Stimulated activated CD4-positive, alpha-beta T cell treated with anti-CD3 and anti-CD28 coated beads, Interleukin-1b, Interleukin-23, amount 100 ng/mL, for 48 hours (primary cell): Measurements from ENCODE around the gene PXDN.
"Not testable (repeated sequence)": the region's sequence is repeated elsewhere in the genome, so short reads cannot be mapped to it uniquely, and the experiment has no call there.

Experiments used
- DNase-seq: peaks from one replicate; pipeline ENCODE4 v3.0.0-alpha.2; 2020

The PXDN gene, protein sequence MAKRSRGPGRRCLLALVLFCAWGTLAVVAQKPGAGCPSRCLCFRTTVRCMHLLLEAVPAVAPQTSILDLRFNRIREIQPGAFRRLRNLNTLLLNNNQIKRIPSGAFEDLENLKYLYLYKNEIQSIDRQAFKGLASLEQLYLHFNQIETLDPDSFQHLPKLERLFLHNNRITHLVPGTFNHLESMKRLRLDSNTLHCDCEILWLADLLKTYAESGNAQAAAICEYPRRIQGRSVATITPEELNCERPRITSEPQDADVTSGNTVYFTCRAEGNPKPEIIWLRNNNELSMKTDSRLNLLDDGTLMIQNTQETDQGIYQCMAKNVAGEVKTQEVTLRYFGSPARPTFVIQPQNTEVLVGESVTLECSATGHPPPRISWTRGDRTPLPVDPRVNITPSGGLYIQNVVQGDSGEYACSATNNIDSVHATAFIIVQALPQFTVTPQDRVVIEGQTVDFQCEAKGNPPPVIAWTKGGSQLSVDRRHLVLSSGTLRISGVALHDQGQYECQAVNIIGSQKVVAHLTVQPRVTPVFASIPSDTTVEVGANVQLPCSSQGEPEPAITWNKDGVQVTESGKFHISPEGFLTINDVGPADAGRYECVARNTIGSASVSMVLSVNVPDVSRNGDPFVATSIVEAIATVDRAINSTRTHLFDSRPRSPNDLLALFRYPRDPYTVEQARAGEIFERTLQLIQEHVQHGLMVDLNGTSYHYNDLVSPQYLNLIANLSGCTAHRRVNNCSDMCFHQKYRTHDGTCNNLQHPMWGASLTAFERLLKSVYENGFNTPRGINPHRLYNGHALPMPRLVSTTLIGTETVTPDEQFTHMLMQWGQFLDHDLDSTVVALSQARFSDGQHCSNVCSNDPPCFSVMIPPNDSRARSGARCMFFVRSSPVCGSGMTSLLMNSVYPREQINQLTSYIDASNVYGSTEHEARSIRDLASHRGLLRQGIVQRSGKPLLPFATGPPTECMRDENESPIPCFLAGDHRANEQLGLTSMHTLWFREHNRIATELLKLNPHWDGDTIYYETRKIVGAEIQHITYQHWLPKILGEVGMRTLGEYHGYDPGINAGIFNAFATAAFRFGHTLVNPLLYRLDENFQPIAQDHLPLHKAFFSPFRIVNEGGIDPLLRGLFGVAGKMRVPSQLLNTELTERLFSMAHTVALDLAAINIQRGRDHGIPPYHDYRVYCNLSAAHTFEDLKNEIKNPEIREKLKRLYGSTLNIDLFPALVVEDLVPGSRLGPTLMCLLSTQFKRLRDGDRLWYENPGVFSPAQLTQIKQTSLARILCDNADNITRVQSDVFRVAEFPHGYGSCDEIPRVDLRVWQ (N-terminal part only)

DNA sequence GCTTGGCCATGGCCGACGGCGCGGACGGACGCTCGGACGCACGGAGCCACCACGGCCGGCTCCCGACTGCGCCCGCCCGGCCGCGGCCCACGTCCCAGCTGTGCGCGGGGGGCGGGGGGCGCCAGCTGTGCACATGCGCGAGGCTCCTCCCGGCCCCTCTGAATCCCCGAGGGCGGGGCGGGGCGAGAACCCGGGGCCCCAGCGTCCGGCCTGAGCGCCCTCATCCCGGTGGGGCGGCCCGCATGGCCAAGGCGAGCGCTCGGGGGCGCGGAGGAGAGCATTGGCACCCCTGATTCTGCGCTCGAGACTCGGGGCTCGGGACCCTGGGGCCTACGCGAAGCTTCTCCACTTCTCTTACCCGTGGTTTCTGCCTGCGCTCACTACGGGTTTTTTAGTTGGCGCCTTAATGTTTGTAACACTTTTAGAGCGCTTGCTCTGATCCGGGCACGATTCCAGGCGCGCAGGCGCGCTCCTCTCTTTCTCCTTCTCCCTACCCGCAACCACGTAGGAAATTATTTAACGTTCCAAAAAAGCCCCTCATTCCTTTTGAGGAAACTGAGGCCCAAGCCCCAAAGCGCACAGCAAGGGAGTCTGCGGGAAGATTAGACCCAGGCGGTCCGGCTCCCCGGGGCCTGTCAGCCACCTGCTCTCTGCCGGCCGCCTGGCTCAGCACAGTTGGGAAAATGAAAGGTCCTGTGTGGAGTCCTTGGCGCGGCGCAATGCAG lies at the start of gene PXDN:
Gene PXDN, minus strand, starts transcription at position 70 of the 725 bp plus-strand sequence. Its CDS starts 60 bp downstream, at position 10.
- no peak for DNase-seq

DNA sequence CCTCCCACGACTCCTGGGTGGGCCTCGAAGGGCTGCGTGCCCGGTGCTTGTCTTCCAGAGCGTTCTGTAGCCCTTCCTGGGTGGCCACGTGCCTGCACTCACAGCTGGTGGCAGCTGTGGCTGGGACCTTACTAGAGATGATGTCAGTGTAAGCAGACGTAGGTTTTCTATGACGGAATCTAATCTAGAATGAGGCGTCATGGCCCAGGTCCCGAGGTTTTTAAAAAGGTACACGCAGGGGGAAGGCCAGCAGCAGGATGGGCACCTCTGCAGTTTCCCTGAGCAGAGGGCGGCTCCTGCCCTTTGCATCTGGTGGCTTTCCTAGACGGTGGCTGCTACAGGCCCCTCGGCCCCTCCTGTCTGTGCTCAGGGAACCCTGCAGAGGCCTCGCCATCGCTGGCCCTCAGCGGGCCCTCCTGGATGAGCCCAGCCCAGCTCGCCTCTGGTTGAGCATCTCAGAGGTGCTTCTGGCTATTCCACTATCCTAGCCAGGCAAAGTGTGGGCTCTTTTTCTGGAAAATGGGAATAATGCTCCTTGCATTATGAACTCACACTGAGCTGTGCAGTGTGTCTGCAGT lies 49.6 kb upstream of the PXDN start:
- DNase-seq = no peak

DNA sequence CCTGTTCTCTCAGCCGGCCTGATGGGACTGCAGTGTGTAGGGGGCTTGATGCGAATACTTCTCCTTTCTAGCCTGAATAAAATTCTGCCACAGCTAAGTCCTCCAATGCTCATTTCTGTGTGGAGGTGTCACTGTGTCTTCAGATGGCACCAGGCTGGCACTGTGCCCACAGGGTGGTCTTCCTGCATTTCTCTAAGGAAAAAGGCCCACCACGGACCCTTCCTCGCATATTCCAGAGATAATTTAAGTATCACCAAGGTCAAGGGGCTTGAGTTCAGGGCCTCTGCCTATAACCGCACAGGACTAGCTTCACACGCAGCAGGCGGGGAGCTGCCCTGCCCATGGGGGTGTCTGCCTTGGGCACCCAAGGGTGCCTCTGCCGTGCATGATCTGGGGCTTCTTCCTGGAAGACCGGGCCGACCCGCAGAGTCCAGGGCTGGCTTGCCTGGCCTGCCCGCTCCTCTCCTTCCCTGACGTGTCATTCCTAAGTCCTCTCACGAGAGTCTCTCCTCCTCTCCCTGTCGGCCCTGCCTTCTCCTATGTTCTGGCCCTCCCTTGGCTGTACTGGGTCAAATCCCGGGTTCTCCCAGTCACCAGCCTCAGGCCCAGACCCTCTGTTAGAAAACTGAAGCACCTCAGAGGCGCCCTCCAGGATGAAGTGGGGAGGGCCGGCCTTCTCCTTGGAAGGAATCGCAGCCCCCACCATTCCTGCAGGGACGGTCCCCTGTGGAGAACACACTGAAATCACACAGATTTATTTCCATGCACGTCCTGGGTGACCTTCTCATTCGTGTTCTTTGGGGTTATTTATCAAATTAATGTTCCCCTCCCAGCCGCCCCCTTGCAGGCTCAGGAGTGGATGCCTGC lies 48.9 kb upstream of the PXDN start:
- DNase-seq = no peak

DNA sequence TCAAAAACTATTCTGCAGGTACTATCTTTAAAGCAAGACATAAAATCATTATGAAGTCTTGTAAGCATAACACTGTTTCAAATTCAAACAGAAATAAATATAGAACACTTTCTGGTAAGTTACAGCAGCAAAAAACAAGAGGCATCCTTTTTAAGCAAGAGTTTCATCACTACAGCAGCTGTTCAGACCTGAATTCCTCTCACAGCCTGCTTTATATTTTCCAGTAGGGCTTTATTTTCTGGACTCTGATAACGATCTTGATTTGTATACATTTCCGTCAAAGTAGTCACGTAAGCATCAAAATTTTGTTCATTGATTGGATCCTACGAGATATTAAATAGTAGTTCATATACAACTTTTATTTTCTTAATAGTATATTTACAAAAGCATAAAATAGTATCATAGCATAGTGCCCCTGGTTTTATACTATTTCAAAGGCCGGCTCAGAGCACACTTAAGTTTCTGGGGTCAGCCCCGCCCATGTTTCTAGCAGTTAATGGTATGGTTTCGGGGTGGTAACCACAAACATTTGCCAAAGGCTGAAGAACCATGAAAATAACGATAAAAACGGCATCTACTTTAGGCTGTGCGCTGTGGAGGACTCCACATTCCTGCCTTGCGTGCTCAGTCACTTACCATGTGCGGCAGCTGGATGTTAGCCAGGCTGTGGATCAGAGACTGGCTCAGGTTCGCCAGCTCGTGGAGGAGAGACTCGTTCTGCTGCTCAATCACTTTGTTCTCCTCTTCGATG lies 47.5 kb upstream of the PXDN start:
- no peak for DNase-seq

DNA sequence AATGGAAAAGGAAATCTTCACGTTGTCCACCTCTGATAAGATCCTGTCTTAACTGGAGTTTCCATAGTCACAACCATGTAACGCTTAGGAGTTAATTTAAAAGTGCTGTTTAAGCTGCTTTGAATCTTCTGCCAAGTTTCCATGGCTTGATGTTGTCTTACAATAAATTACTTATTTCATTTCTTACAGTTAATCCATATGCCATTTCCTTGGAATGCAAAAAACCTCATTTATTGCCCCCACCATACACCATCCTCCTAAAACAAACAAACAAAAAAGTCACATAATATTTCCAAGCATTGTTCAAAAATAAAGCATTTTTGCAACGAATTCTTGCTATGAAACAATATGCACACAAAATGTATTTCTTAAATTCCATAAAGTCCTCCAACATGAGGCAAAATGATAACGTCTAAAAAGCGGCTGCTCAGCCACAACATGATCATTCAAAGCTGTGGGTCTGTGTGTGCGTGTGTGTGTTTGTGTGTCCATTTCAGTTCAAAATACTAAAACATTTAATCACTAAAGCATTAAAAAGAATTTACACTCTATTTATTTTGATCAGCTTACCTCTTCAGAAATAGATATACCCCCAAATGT lies 46.8 kb upstream of the PXDN start:
- DNase-seq = no peak

DNA sequence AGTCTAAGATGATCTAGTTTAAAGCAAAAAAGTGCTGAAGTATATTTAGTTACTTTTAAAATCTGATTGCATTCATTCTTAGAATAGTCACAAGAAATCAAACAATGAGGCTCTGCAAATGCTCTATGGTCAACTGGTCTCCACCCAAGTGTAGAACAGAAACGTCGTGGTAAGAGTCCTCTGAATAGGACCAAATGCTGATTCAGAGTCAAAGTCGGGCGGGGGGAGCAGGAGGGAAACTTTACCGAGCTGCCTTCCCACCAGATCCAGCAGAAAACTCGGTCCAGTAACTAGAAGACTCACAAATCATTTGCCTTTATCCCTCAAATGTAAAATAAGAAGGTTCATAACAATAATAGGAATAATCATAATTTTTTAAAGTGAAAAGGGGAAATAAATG lies 46.2 kb upstream of the PXDN start:
- no peak for DNase-seq

DNA sequence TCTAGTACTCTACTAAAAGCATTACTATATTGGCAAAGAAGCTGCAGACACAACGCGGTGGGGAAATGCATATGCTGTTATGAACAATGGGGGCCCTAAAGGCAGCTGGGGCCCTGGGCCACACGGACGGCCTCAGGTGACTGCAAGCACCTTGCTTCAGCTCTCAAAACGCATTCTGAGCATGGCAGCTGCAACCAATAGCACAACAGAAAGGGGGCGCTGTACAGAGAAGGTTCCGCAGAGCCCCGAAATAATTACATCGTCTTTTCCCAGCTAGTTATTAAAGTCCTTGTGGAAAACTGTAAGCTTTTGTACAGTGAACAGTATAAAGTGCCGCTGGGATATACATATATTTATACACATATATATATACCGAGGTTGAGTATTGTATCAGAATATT lies 45.3 kb upstream of the PXDN start:
- no peak for DNase-seq

DNA sequence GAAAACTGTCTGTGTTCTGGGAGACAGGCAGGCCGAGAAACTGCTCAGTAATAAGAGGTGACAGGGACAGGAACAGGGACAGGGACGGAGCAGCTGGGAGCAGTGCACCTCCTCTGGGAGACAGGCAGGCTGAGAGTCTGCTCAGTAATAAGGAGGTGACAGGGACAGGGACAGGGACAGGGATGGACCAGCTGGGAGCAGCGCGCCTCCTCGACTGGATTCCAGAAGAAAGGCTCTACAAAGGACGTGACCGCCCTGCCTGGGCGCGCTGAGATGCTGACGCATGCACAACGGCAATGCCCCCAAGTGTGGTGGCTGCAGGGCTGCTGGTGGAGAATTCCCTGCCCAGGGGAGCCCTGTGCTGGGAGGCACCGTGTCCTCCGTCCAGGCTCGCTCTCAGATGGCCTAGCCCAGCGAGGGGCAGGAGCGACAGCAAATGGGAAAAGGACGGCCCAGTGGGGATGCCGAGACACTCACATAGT lies 44.2 kb upstream of the PXDN start:
- no peak for DNase-seq

DNA sequence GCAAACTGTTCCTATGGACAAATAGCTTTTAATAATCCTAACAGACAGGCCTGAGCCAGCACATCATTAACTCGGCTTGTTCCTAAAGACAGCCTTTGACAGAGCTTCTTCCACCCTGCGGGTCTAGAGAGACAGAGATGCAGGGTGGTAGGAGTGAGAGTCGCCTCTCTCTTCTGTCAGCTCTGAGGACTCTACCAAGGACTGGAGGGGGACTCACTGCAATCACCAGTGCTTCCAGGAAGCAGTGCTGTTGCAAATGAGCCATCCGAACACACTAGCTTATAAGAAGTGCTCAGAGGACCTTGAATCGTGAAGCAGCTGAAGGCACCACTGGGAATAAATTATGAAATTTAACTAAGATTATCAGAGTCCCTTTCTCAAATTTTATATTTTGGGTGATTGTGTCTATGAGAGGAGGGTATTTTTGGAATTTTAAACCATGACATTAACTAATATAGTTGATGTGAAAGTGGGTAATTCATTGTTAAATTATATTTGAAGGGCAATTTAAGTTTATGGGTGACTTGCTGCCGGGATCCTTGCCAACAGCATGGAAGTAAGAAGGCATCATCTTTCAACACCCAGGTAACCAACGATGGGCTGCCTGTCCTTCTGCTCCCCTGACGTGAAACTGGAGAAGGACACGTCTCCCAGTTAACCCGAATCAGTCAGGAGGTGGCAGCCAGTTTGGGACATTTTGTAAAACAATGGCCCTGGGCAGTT lies 43.6 kb upstream of the PXDN start:
- DNase-seq = no peak

DNA sequence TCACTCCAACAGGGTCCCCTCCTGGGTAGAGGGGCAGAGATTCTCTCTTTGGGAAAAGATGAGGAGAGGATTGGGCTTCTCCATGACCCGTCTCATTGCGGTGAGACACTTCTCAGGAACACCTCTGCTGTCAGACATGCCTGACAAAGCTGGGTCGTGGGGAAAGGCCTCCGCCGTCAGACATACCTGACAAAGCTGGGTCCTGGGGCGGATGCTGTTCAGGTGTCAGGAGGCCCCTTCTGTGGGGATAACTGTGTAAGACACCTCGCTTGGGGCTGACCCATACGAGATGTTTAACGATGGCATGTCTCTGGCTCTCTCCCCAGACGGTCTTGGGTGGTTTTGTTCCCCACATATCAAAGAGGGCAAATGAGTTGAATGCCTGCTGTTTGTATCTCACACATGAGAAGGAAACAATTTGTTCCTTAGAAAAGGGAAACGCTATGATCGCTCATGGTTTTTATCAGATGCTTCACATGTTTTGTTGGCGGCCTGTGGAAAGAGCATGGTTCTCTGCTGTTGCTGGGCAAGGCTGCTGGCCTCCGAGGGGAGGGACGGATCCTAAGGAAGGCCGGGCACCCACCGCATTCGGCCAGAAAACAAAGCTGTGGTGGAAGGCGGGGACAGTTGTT lies 40.8 kb upstream of the PXDN start:
- DNase-seq = no peak

DNA sequence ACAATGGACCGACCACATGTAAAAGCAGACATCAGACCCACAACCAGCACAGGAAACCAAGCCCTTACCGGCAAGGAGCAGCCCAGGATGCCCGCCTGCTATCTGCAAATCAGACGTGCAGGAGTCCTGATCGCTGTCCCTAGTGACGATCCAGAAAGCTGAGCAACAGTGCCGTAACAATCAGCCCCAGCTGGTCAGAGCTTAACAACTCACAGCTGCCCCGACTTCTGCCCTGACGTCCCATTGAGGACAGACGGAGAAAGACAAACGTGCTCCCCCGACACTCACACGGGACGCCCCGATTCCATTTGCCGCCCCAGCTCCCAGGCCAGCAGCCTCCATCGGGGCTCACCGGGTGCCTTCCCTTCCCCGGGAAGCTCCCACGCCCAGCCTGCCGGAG lies 39.8 kb upstream of the PXDN start:
- no peak for DNase-seq

DNA sequence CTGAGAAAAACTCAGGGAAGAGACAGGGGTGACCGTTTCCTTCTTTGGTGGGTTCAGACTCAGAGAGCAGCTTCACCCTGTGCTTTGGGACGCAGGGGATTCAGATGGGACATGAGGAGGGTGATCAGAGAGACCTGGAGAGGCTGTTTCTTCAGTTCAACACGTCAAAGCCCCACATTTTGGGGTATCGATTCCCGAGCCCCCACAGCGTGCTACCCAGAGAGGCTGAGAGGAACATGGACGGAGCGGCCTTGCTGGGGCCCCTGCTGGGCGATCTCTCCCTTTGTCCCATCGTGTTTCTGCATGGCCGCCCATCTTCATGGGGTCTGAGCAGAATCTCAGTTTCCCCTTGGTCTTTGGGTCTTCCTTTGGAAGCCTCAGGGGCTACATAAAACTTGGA lies 38.2 kb upstream of the PXDN start:
- no peak for DNase-seq

DNA sequence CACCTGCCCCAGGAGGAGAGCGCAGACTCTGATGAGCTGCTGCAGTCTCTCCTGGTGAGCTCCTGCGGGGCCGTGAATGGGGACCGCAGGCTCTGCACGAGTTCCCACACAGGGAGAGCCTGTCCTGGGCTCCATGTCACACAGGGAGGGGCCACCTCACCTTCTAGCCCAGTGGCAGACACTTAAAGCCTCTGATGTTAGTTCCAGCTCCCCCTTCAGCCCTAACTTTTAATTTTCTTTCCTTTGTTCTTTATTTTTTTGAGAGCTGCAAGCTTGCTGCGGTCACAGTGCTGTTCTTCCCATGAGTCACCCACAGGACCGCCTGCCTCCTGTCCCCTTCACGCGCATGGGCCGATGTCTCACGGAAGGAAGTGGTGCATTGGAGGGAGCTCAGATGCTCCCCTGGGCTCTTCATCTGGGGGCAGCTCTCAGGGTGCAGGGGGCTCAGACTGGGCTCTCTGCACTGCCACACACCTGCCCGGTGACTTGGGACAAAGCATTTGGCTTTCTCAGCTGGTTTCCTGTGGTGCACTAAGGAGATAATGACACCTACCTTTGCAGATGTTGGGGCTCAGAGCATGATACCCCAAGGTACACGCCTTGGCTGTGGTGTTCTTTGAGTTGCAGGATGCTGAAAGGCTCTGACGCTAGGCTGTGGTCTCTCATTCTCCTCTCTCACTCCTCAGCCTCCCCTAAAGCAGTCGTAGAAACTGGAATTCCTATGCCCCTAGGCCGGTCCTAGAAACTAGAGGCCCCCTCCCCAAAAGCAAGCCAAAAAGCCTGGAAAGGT lies 37.2 kb upstream of the PXDN start:
- DNase-seq = peak; percentile 38

DNA sequence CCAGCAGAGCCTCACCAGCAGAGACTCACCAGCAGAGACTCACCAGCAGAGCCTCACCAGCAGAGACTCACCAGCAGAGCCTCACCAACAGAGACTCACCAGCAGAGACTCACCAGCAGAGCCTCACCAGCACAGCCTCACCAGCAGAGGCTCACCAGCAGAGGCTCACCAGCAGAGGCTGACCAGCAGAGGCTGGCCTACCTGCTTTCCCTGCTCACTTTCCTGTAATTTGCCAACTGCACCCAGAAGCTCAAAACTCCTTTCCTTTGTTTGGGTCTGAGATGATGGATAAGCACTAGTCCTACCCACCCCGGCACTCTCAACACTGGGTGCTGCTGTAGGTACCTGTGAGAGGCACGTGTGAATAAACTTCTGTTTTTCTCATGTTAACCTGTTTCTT lies 36.4 kb upstream of the PXDN start:
- DNase-seq = no peak

DNA sequence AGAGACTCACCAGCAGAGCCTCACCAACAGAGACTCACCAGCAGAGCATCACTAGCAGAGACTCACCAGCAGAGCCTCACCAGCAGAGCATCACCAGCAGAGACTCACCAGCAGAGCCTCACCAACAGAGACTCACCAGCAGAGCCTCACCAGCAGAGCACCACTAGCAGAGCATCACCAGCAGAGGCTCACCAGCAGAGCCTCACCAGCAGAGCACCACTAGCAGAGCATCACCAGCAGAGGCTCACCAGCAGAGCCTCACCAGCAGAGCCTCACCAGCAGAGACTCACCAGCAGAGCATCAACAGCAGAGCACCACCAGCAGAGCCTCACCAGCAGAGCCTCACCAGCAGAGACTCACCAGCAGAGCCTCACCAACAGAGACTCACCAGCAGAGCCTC lies 35.7 kb upstream of the PXDN start:
- DNase-seq = not testable (repeated sequence)

DNA sequence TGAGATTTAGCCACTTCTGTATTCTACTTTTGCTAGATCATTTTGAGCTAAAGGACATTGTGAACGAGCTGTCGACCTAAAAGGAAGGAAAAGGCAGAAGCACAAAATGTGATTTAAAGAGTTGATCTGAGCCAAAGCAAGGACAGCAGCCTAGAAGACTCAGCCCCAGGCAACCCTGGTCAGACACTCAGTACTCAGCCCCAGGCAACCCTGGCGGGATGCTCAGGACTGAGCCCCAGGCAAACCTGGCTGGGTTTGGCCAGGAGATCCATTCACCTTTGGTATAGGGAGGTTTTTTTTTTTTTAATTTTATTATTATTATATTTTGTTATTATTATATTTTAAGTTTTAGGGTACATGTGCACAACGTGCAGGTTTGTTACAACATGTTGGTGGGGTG lies 34.3 kb upstream of the PXDN start:
- DNase-seq = no peak

DNA sequence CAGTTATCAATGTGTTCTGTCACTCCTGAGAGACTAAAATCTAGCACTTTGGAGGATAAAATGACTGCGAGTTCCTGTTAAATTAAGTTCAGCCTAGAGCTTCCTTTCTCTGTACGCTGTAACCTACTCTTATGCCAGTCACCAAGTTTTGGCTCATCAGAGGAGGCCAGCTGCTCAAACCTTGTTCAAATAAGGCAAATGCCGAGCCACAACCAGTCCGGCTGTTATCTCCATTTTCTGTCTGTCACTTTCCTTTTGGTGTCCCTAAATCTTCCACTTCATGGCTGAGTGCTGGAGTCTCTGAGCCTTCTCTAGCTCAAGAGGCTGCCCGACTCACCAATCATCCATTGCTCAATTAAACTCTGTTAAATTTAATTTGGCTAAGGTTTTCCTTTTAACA lies 33.5 kb upstream of the PXDN start:
- no peak for DNase-seq

DNA sequence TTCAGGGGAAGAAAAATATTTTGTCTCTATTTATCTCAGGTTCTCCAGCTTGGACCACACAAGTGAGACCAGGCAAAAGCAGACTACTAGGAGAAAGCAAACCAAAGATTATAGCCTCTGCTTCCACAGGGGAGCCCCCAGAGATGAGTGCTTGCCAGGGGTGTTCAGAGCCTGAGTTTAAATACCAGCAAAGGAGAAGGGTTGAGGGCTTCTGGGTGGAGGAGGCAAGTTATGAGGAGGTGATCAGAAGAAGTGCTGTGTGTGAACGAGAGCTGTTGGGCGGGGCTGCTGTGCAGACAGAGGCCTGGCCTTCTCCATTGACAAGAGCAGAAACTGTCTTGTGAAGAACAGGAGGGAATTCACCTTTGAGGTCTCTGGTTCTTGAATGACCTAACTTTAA lies 32.8 kb upstream of the PXDN start:
- no peak for DNase-seq
